Posterior vena cava (tissue), 2 donors: ENCODE results near the gene MAP1LC3B. TPM values are rescaled to one million over a fixed set of nuclear protein-coding genes. Genes with fewer than 3 reads are reported as not detected.

Source experiments
- DNase-seq: peaks from one replicate; pipeline ENCODE4 v3.0.0-alpha.2; 2020; ENCODE audit warnings: low spot score
- intact Hi-C, 2 donors: fragments of 100-400 bp; cut with DNase I; formaldehyde crosslinking; loops; one replicate each; pipeline versions ENCODE4 v1.14.1 to v1.14.2; 2022 to 2023
- total RNA-seq, 2 donors: library from RNA; stranded (reverse); fragmentation: NEBNext Ultra II Directional; extraction: Animal tissue kit (Norgen Biotek cat#: 25700); gene quantifications; one replicate each; pipeline ENCODE4 v1.2.1, GENCODE V29; 2021
- donor health status: DM: yes; HTN: yes; CAD: no.
- donor health status: DM: yes; HTN: yes; CAD: no.

MAP1LC3B gene
- total RNA-seq, 2 donors from 2014 or later = 51.2 to 52.2 TPM

DNA sequence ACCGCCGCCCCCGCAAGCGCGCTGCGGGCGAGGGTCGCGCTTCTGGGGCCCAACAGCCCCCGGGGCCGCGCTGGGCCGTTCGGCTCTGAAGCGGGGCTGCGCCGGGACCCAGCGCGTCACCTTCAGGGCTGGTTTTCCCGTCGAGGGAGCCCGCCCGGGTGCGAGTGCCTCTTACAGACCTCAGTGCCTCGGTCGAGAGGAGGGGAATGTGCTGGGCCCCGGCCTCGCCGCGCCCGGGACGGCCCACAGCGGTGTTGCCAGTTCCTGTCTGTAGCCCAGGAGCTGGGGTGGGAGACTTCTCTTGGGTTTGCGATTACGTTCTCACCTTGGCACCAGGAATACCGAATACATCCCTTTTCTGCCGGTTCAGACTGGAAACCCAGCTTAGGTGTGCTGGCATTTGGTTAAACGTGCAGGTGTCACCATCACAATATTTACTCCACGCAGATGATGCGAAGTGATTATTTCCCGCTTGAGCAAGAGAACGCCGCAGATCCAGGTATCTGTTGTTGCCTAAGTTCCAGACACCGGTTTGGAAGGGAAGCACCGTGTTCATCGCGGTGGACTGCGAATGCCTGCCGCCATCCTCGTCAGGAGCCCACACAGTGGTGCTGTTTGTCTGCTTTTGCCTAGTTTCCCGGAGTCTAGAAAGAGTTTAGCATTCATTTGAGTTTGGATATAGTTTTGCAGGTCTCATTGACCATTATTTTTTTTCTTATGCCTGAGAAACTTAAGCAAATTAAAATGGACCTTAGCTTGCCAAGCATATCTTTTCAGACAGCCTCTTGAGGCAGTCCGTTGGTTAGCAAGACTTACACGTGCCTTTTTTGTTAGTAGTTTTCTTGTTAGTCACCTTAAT lies 914 bp downstream of the MAP1LC3B start:
- intact Hi-C loops = no loop called here
- no peak for DNase-seq

DNA sequence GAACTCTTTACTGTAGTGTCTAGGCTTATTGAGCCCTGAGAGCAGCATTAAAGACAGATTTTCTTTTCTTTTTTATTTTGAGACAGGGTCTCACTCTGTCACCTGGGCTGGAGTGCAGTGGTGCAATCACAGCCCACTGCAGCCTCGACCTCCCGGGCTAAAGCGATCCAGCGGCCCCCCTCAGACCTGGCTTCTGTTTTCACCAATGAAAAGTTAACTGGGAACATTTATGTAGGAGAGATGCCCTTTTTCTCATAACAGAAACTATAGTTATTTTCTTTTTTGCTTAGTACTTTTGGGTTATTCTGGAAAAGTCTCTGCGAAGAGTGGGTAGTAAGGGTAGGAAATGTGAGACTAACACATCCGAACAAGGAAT lies 1.5 kb downstream of the MAP1LC3B start:
- DNase-seq = no peak
- intact Hi-C loops = no loop called here

GRCh38 chr16:87395181-87395842 lies 3.2 kb downstream of the MAP1LC3B start:
- intact Hi-C loops = no loop called here
- no peak for DNase-seq

- DNase-seq = peak; percentile 74
- intact Hi-C loops = no loop called here
These were observed 12.9 kb downstream of the MAP1LC3B start for GRCh38 chr16:87404764-87405625.

GRCh38 chr16:87406495-87407088 lies 14.5 kb downstream of the MAP1LC3B start:
- intact Hi-C loops = no loop called here
- DNase-seq = peak; percentile 40

GRCh38 chr16:87407511-87408112 lies 15.5 kb downstream of the MAP1LC3B start:
- DNase-seq = peak; percentile 89
- intact Hi-C loops = no loop called here

GRCh38 chr16:87409153-87409552 lies 17.0 kb downstream of the MAP1LC3B start:
- DNase-seq = peak; percentile 58
- intact Hi-C loops = no loop called here

- DNase-seq = peak; percentile 65
- intact Hi-C loops = no loop called here
These were observed 17.6 kb downstream of the MAP1LC3B start for GRCh38 chr16:87409781-87410180.

DNA sequence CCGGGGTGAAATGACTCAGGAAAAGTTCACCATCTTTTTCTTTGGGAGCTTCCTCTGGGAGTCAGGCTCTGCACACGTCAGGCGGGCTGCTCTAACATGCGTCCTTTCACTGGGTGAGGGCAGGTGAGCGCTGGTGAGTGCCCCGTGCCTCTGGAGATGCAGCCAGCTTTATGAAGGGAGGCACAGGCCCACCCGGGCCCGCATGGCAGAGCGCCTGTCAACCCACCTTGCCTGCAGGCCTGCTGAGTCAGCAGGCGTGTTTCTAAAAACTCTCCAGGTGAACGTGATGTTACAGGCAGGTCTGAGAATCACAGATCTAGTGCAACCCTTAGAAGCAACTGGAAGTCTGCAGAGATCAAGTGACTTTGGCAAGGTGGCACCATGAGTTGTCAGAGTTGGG lies 18.4 kb downstream of the MAP1LC3B start:
- DNase-seq = peak; percentile 66

GRCh38 chr16:87410968-87411367 lies 18.8 kb downstream of the MAP1LC3B start:
- intact Hi-C loops = no loop called here
- DNase-seq = peak; percentile 66

More for the DNA sequence above, 18.4 kb downstream of the MAP1LC3B start:
- intact Hi-C loops = no loop called here

- intact Hi-C loops = no loop called here
These were observed 19.5 kb downstream of the MAP1LC3B start for GRCh38 chr16:87411375-87412271.

GRCh38 chr16:87412371-87412995 lies 20.3 kb downstream of the MAP1LC3B start:
- DNase-seq = peak; percentile 67
- intact Hi-C loops = no loop called here

More at GRCh38 chr16:87411375-87412271, 19.5 kb downstream of the MAP1LC3B start:
- peak; percentile 76 for DNase-seq

DNA sequence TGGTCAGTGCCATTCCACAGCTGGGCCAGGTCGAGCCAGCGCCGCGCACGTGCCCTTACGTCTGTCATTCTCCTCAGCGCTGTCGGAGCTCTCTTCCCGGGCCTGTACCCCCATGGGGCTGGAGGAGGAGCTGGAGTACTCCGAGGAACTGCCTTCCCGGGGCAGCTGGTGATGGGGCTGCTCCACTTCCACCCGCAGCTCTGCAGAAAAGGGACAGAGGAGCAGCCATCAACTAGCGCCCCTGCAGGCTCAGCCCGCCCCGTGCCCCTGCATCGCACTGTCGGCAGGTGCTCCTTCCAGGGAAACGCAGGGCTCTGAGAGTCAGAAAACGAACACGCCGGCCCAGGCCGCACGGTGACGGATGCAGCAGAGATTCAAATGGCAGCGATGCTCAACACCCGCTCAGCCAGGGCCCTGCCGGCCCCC lies 20.9 kb downstream of the MAP1LC3B start:
- intact Hi-C loops = no loop called here
- DNase-seq = peak; percentile 72

DNA sequence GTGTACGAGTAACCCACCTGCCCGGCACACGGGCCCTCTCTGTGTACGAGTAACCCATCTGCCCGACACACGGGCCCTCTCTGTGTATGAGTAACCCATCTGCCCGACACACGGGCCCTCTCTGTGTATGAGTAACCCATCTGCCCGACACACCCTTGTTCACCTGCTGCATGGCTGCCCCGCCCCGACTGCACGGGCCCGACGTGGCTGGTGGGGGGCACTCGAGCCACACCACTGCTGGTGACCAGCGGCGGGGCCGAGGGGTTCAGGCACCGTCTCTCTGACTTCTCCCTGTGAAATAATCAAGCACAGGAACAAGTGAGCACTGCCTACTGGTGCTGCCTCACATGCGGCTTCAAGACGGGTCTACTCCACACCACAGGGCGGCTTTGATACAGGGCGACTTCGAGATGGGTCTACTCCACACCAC lies 22.1 kb downstream of the MAP1LC3B start:
- intact Hi-C loops = no loop called here

DNA sequence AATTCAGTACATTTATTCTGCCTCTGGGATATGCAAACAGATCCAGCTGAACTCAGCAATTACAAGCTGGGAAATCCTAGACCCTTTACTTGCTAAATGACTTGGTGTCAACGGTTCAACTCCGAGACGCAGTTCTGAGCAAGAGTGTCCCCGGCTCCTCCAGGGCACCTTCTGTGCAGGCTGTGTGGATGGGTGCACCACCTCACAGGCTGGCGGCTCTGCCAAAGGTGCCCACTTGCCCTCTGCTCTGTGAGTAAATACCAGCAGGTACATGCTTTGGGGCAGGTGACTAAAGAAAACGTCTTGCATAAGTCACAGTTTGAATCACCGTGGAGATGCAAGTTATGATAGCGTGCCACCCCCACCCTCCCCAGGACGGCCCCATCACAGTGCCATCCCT lies 23.3 kb downstream of the MAP1LC3B start:
- DNase-seq = peak; percentile 68

More for the DNA sequence above, 22.1 kb downstream of the MAP1LC3B start:
- peak; percentile 67 for DNase-seq

GRCh38 chr16:87416826-87417527 lies 24.8 kb downstream of the MAP1LC3B start:
- DNase-seq = peak; percentile 82
- intact Hi-C loops = loop anchor here (5.0 kb wide), 2 partner anchors 125 to 220 kb away; no protein-coding TSS in a partner anchor

More for the DNA sequence above, 23.3 kb downstream of the MAP1LC3B start:
- intact Hi-C loops = loop anchor here (5.0 kb wide), 2 partner anchors 127 to 222 kb away; no protein-coding TSS in a partner anchor
